H1 (cell line): ENCODE measurements around the gene PCSK4. TPM values are rescaled to one million over a fixed set of nuclear protein-coding genes. Genes with fewer than 3 reads are reported as not detected.

Experiments
- CTCF ChIA-PET: fragments of 300-600 bp; sonication (Branson Sonifier 250); formaldehyde crosslinking; loops from one replicate; lab custom pipeline; 2021; ENCODE audit not compliant: partially characterized antibody; lab: Charles Lee
- POLR2A ChIA-PET: fragments of 300-600 bp; sonication (Branson Sonifier 250); formaldehyde crosslinking; loops from one replicate; lab custom pipeline; 2021; ENCODE audit warnings: inconsistent platforms; ENCODE audit not compliant: partially characterized antibody; lab: Charles Lee
- DNase-seq, 2 experiments: peaks; one replicate each; pipeline versions ENCODE4 v3.0.0 to v3.0.0-alpha.2; 2010 to 2022; ENCODE audit warnings: low spot score in 2 of 2, low read depth in 1 of 2, mixed read lengths in 1 of 2
- FAIRE-seq: peaks from 2 replicates; lab custom pipeline; 2011; peaks lifted over from hg19 to GRCh38; lab: Jason Lieb, UNC
- H2AFZ ChIP-seq: 2 replicates; pipeline ENCODE4 v1.8.1; 2012; ENCODE audit warnings: low read length, inconsistent platforms
- H2AK5ac ChIP-seq: 2 replicates; pipeline ENCODE4 v1.6.1; 2013; ENCODE audit warnings: low read depth, low read length
- H2BK120ac ChIP-seq: replicated peaks from 2 replicates; pipeline ENCODE3; 2013; ENCODE audit warnings: low read depth, low read length, inconsistent platforms
- H2BK12ac ChIP-seq: 2 replicates; pipeline ENCODE4 v1.6.1; 2013; ENCODE audit warnings: low read depth, low read length
- H2BK15ac ChIP-seq: 2 replicates; pipeline ENCODE4 v1.6.1; 2013; ENCODE audit warnings: low read length
- H2BK20ac ChIP-seq: 2 replicates; pipeline ENCODE4 v1.6.1; 2013; ENCODE audit warnings: low read length
- H2BK5ac ChIP-seq: 2 replicates; pipeline ENCODE4 v1.6.1; 2013; ENCODE audit warnings: low read depth, low read length
- H3K14ac ChIP-seq: 2 replicates; pipeline ENCODE4 v1.6.1; 2013; ENCODE audit warnings: inconsistent platforms; ENCODE audit not compliant: insufficient read length
- H3K18ac ChIP-seq: 2 replicates; pipeline ENCODE4 v1.6.1; 2013; ENCODE audit warnings: low read length; ENCODE audit errors: extremely low read depth
- H3K23ac ChIP-seq: 2 replicates; pipeline ENCODE4 v1.6.1; 2013; ENCODE audit warnings: inconsistent platforms; ENCODE audit not compliant: insufficient read length
- H3K23me2 ChIP-seq: 2 replicates; pipeline ENCODE4 v1.6.1; 2013; ENCODE audit warnings: low read depth, low read length
- H3K27ac ChIP-seq: 2 replicates; pipeline ENCODE4 v1.6.1; 2011; ENCODE audit warnings: low read depth, low read length, inconsistent platforms
- H3K27me3 ChIP-seq, 4 experiments: replicated peaks in 1 of 4; 1 replicate in 1 of 4; 2 replicates in 3 of 4; pipeline versions ENCODE4 v1.6.1 to v1.8.1; 2011 to 2013; ENCODE audit warnings: low read length in 3 of 4, mild to moderate bottlenecking in 3 of 4, inconsistent platforms in 2 of 4, mixed read lengths in 2 of 4, moderate library complexity in 1 of 4; ENCODE audit not compliant: control insufficient read depth in 3 of 4, insufficient read depth in 3 of 4; ENCODE audit errors: extremely low read depth in 1 of 4
- H3K36me3 ChIP-seq, 4 experiments: 2 replicates each; pipeline versions ENCODE4 v1.6.1 to v1.8.1; 2011 to 2013; ENCODE audit warnings: mild to moderate bottlenecking in 4 of 4, low read length in 3 of 4, moderate library complexity in 2 of 4, control low read depth in 1 of 4, inconsistent platforms in 1 of 4; ENCODE audit not compliant: insufficient read depth in 4 of 4, control insufficient read depth in 2 of 4
- H3K4ac ChIP-seq: replicated peaks from 2 replicates; pipeline ENCODE3; 2013; ENCODE audit warnings: low read length, low read depth, mixed read lengths, inconsistent platforms; ENCODE audit not compliant: insufficient read length
- H3K4me1 ChIP-seq, 4 experiments: replicated peaks in 1 of 4; 1 replicate in 1 of 4; 2 replicates in 3 of 4; pipeline versions ENCODE4 v1.6.1 to v1.8.1; 2011 to 2013; ENCODE audit warnings: low read length in 3 of 4, inconsistent platforms in 2 of 4, mixed read lengths in 1 of 4; ENCODE audit not compliant: insufficient read depth in 4 of 4, control insufficient read depth in 3 of 4
- H3K4me2 ChIP-seq, 2 experiments: 2 replicates each; pipeline versions ENCODE4 v1.6.1 to v1.8.1; 2011 to 2013; ENCODE audit warnings: low read depth in 2 of 2, low read length in 2 of 2, control low read depth in 1 of 2, inconsistent platforms in 1 of 2, mild to moderate bottlenecking in 1 of 2; ENCODE audit not compliant: insufficient read depth in 1 of 2
- H3K4me3 ChIP-seq, 4 experiments: fragments of 200-600, 300-600 bp in 1 of 4; sonication (generic), shearing (Covaris generic), sonication (Bioruptor Twin) in 1 of 4; 2 replicates each; pipeline versions ENCODE4 v1.5.1 to v1.8.1; 2011 to 2016; ENCODE audit warnings: low read length in 4 of 4, low read depth in 3 of 4, control low read depth in 2 of 4, inconsistent platforms in 2 of 4, mild to moderate bottlenecking in 2 of 4, mixed read lengths in 1 of 4, moderate library complexity in 1 of 4; ENCODE audit not compliant: insufficient read depth in 2 of 4; ENCODE audit errors: extremely low read depth in 1 of 4
- H3K56ac ChIP-seq: replicated peaks from 2 replicates; pipeline ENCODE3; 2013; ENCODE audit warnings: low read depth, mild to moderate bottlenecking, mixed read lengths, low read length, inconsistent platforms; ENCODE audit not compliant: insufficient read length
- H3K79me1 ChIP-seq: 2 replicates; pipeline ENCODE4 v1.6.1; 2013; ENCODE audit warnings: low read depth, low read length, control low read depth
- H3K79me2 ChIP-seq, 2 experiments: 2 replicates each; pipeline versions ENCODE4 v1.6.1 to v1.8.1; 2012 to 2013; ENCODE audit warnings: low read length in 2 of 2, mild to moderate bottlenecking in 2 of 2, inconsistent platforms in 1 of 2; ENCODE audit not compliant: insufficient read depth in 2 of 2, control insufficient read depth in 1 of 2
- H3K9ac ChIP-seq, 4 experiments: replicated peaks in 1 of 4; 1 replicate in 1 of 4; 2 replicates in 3 of 4; pipeline versions ENCODE4 v1.6.1 to v1.8.1; 2011 to 2013; ENCODE audit warnings: low read depth in 3 of 4, low read length in 3 of 4, control low read depth in 2 of 4, mild to moderate bottlenecking in 2 of 4, moderate library complexity in 2 of 4, inconsistent platforms in 1 of 4; ENCODE audit errors: extremely low read depth in 1 of 4
- H3K9me3 ChIP-seq, 2 experiments: 2 replicates each; pipeline versions ENCODE4 v1.6.1 to v1.8.1; 2012 to 2013; ENCODE audit warnings: mild to moderate bottlenecking in 2 of 2, moderate library complexity in 2 of 2, control low read depth in 1 of 2, inconsistent platforms in 1 of 2, low read depth in 1 of 2, low read length in 1 of 2, mixed read lengths in 1 of 2; ENCODE audit not compliant: insufficient read depth in 2 of 2
- H4K20me1 ChIP-seq, 2 experiments: replicated peaks in 1 of 2; 2 replicates each; pipeline versions ENCODE3 to v1.8.1; 2011 to 2013; ENCODE audit warnings: inconsistent platforms in 2 of 2, low read length in 2 of 2, mild to moderate bottlenecking in 1 of 2; ENCODE audit not compliant: insufficient read depth in 2 of 2, control insufficient read depth in 1 of 2
- H4K5ac ChIP-seq: 2 replicates; pipeline ENCODE4 v1.6.1; 2013; ENCODE audit warnings: low read length, low read depth, mixed read lengths, inconsistent platforms; ENCODE audit not compliant: insufficient read length
- H4K8ac ChIP-seq: 2 replicates; pipeline ENCODE4 v1.8.0; 2013; ENCODE audit warnings: mild to moderate bottlenecking, moderate library complexity, low read length, inconsistent platforms; ENCODE audit not compliant: insufficient read depth; ENCODE audit errors: extremely low read depth
- H4K91ac ChIP-seq: replicated peaks from 2 replicates; pipeline ENCODE3; 2013; ENCODE audit warnings: low read length, mixed read lengths, inconsistent platforms; ENCODE audit not compliant: insufficient read length
- EP300 ChIP-seq, 2 experiments: IDR thresholded peaks; 1 replicate in 1 of 2; 2 replicates in 1 of 2; pipeline ENCODE4 v1.6.1; 2011 to 2012; ENCODE audit warnings: low read depth in 2 of 2, low read length in 2 of 2, mild to moderate bottlenecking in 2 of 2, borderline replicate concordance in 1 of 2, inconsistent platforms in 1 of 2, moderate library complexity in 1 of 2
- HDAC6 ChIP-seq: IDR thresholded peaks from one replicate; pipeline ENCODE4 v1.7.1; 2012; ENCODE audit warnings: low read depth, mild to moderate bottlenecking, inconsistent platforms, low read length, moderate library complexity
- SAP30 ChIP-seq: fragments of 300-600 bp; sonication (generic); IDR thresholded peaks from 2 replicates; pipeline ENCODE4 v1.7.1; 2012; ENCODE audit warnings: low read length, moderate library complexity, mild to moderate bottlenecking, inconsistent platforms; ENCODE audit not compliant: insufficient read depth, insufficient replicate concordance
- SIN3A ChIP-seq, 2 experiments: IDR thresholded peaks in 1 of 2; conservative IDR thresholded peaks in 1 of 2; 2 replicates each; pipeline ENCODE4 v1.6.1; 2011 to 2012; ENCODE audit warnings: low read length in 2 of 2, improper control_type of control experiment in 1 of 2, low read depth in 1 of 2, mild to moderate bottlenecking in 1 of 2
- TBP ChIP-seq: IDR thresholded peaks from 2 replicates; pipeline ENCODE4 v1.6.1; 2011; ENCODE audit warnings: low read depth, low read length, improper control_type of control experiment
- WGBS, 2 experiments: shearing (Covaris generic) in 1 of 2; methylation state at CpG; one replicate each; pipeline versions ENCODE4 v1.1.6 to v1.1.7; 2013 to 2015; ENCODE audit warnings: low lambda C conversion rate in 2 of 2, mixed read lengths in 2 of 2, inconsistent platforms in 1 of 2, low coverage in 1 of 2, missing lambda C conversion rate in 1 of 2; ENCODE audit not compliant: insufficient replicate concordance in 2 of 2, insufficient coverage in 1 of 2, insufficient read length in 1 of 2; ENCODE audit errors: extremely low coverage in 1 of 2, missing lambda C conversion rate in 1 of 2; 5-methylcytosine and 5-hydroxymethylcytosine counted together
- polyA plus RNA-seq, 7 experiments: library from polyadenylated mRNA; depleted of rRNA in 3 of 7; stranded (reverse) in 5 of 7; unstranded in 2 of 7; fragments of >200 nt in 5 of 7; fragments of 200-250 nt in 2 of 7; gene quantifications; 1 replicate in 5 of 7; 2 replicates in 1 of 7; 4 replicates in 1 of 7; pipeline versions ENCODE4 v1.2.1 to v1.2.3, GENCODE V29; 2011 to 2013; ENCODE audit warnings: missing spikeins in 2 of 7, mixed read lengths in 2 of 7
- total RNA-seq: library from RNA; stranded (reverse); fragmentation: NEBNext Ultra II Directional; extraction: Animal tissue kit (Norgen Biotek cat#: 25700); gene quantifications from 2 replicates; pipeline ENCODE4 v1.2.1, GENCODE V29; 2021

Gene PCSK4
- total and polyA plus RNA-seq, 2 of the 8 experiments (the other 6 are each of a cell fraction or from before 2014, with no cell fraction given), result 9.8 to 10.7 TPM

GRCh38 chr19:1475751-1476437 lies 14.3 kb downstream of the PCSK4 start:
- no peak overlapping the region for H3K14ac ChIP-seq
- no peak for TF ChIP-seq SAP30
- no peak for TF ChIP-seq TBP
- no peak for TF ChIP-seq HDAC6
- TF ChIP-seq EP300 (IDR thresholded peaks at IDR 0.05; ENCODE audit: borderline replicate concordance in 1 of 2, low read depth in 2 of 2, low read length in 2 of 2), result no peak
- no peak for TF ChIP-seq SIN3A (conservative IDR thresholded peaks at IDR 0.05 in 1 of 2, IDR thresholded peaks at IDR 0.05 in 1 of 2; ENCODE audit: low read depth in 1 of 2, low read length in 2 of 2)
- TF ChIP-seq, all 59 proteins: peak for 0
- no peak overlapping the region for H2BK20ac ChIP-seq
- no peak overlapping the region for H3K23ac ChIP-seq
- peaks cover 0 to 3% (median 1%) of the 10 kb centered on the region in 4 experiments; a peak in 1 of 8 replicates for H3K36me3 ChIP-seq
- no peak for DNase-seq
- H3K4me1 ChIP-seq, result peaks cover 0 to 8% (median 7%) of the 10 kb centered on the region in 4 experiments; a peak in 5 of 7 replicates
- no peak overlapping the region for H2BK12ac ChIP-seq
- H3K4me2 ChIP-seq, result no peak overlapping the region
- H4K8ac ChIP-seq, result peak overlapping the region; percentile 68; the same call in 1 of the 2 replicates
- H4K91ac ChIP-seq, result no peak overlapping the region
- 92% methylated on average over 30 of the region's 31 CpGs; no CpG with 5 or more reads in 1 of the 2 experiments for WGBS, 2 experiments
- no peak overlapping the region for H3K56ac ChIP-seq
- no peak overlapping the region for H2BK120ac ChIP-seq
- no peak overlapping the region for H3K9ac ChIP-seq
- H3K23me2 ChIP-seq, result peaks cover 10% of the 10 kb centered on the region
- H3K4ac ChIP-seq, result no peak overlapping the region
- peaks cover 20 to 42% of the 10 kb centered on the region in 2 experiments for H4K20me1 ChIP-seq
- H3K79me2 ChIP-seq, result peaks cover 0 to 4% of the 10 kb centered on the region in 2 experiments; a peak in 1 of 4 replicates
- ChIA-PET CTCF (interaction anchor here (0.9 to 1.8 kb wide), 8 partner anchors 10 to 36 kb away, joined by 3 to 5 read pairs (median 3); no protein-coding TSS in a partner anchor), POLR2A (interaction anchor here (0.7 to 4.5 kb wide), 6 partner anchors 10 to 201 kb away, joined by 3 to 27 read pairs (median 4); partner anchors contain the start of gene FAM174C)
- no peak overlapping the region for H3K18ac ChIP-seq
- no peak for FAIRE-seq
- no peaks in the 10 kb centered on the region for H3K9me3 ChIP-seq
- H3K4me3 ChIP-seq, result no peak overlapping the region
- H2AFZ ChIP-seq, result no peak overlapping the region
- H4K5ac ChIP-seq, result no peak overlapping the region
- H3K27me3 ChIP-seq, result peaks cover 11 to 25% (median 22%) of the 10 kb centered on the region in 4 experiments
- H3K79me1 ChIP-seq, result peaks cover 2% of the 10 kb centered on the region; the same call in 1 of the 2 replicates
- H3K27ac ChIP-seq, result no peak overlapping the region
- no peak overlapping the region for H2AK5ac ChIP-seq
- no peak overlapping the region for H2BK15ac ChIP-seq
- H2BK5ac ChIP-seq, result no peak overlapping the region
